Upper lobe of left lung (tissue), 6 donors: ENCODE measurements around the gene SYPL2. TPM values are rescaled to one million over a fixed set of nuclear protein-coding genes. Genes with fewer than 3 reads are reported as not detected.

Source experiments
- ATAC-seq, 2 donors: fragments of 200-7000 bp; cut with Tn5 transposase; one replicate each; pipeline ENCODE4 v1.9.1; 2022; ENCODE audit warnings: mild to moderate bottlenecking in 2 of 2, moderate library complexity in 2 of 2; ENCODE audit not compliant: low FRiP score in 2 of 2
- DNase-seq, 2 donors: peaks; one replicate each; pipeline ENCODE4 v3.0.0-alpha.2; 2019 to 2020
- H3K27ac ChIP-seq, 4 donors: fragments of 200-600 bp; sonication (generic); one replicate each; pipeline ENCODE4 v1.5.1; 2016 to 2019
- H3K27me3 ChIP-seq, 4 donors: fragments of 200-600 bp; sonication (generic); one replicate each; pipeline ENCODE4 v1.5.1; 2017 to 2019
- H3K36me3 ChIP-seq, 4 donors: fragments of 200-600 bp; sonication (generic); one replicate each; pipeline ENCODE4 v1.5.1; 2016 to 2019
- H3K4me1 ChIP-seq, 4 donors: fragments of 200-600 bp; sonication (generic); one replicate each; pipeline ENCODE4 v1.5.1; 2018 to 2019
- H3K4me3 ChIP-seq, 4 donors: fragments of 200-600 bp; sonication (generic); one replicate each; pipeline ENCODE4 v1.5.1; 2017 to 2019; ENCODE audit warnings: mild to moderate bottlenecking in 2 of 4, moderate library complexity in 1 of 4
- H3K9me3 ChIP-seq, 4 donors: fragments of 200-600 bp; sonication (generic); one replicate each; pipeline ENCODE4 v1.5.1; 2018 to 2019
- EP300 ChIP-seq, 4 donors: sonication (generic); formaldehyde crosslinking; IDR thresholded peaks; one replicate each; pipeline ENCODE4 v1.5.1; 2017; ENCODE audit warnings: antibody characterized with exemption in 4 of 4, control low read depth in 2 of 4
- POLR2A ChIP-seq, 4 donors: fragments of 450-650 bp; IDR thresholded peaks; one replicate each; pipeline ENCODE4 v1.5.1; 2016 to 2017; ENCODE audit warnings: antibody characterized with exemption in 4 of 4, mild to moderate bottlenecking in 2 of 4
- POLR2AphosphoS5 ChIP-seq, 2 donors: sonication (generic); formaldehyde crosslinking; IDR thresholded peaks; one replicate each; pipeline ENCODE4 v1.5.1; 2017; ENCODE audit warnings: antibody characterized with exemption in 2 of 2
- WGBS, 2 donors: methylation state at CpG; one replicate each; pipeline ENCODE4 v1.1.5; 2017 to 2018; 5-methylcytosine and 5-hydroxymethylcytosine counted together
- total RNA-seq, 6 donors: library from RNA; depleted of rRNA in 4 of 6; stranded (reverse); fragments of >200 nt in 4 of 6; gene quantifications; one replicate each; pipeline versions ENCODE4 v1.1.0 to v1.2.1, GENCODE V29; 2016 to 2021
- TF ChIP-seq, protein P1 (sequence below), 6 experiments: fragments of 450-650 bp in 4 of 6; fragments of 200-600 bp in 2 of 6; sonication (generic) in 2 of 6; IDR thresholded peaks; one replicate each; pipeline ENCODE4 v1.5.1; 2016 to 2019; ENCODE audit warnings: antibody characterized with exemption in 6 of 6
- donor health status: DM: no; HTN: no; CAD: no; lungs with moderate emphysema.
- donor health status: DM: no; HTN: yes; CAD: no; lungs with severe emphysema.

The SYPL2 gene
- total RNA-seq, 6 donors from 2014 or later = 0.30 to 3.1 (median 1.1) TPM

DNA sequence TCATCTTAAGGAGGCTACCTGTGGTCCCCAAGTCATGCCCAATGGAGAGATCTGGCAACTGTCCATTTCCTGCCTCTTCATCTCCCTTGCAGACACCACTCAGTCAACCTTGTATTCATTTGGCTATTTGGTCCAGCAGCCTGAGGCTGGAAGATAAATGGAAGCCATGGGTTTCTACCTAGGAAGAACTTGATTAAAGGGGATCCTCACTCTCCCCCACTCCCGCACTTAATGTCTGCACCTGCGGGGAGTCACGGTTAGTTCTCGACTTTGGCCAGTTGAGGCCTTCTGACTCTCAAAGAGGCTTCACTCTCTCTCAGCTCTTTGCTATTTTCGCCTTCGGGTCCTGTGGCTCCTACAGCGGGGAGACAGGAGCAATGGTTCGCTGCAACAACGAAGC, 8.9 kb downstream of the SYPL2 start:
- TF ChIP-seq POLR2A (IDR thresholded peaks at IDR 0.05) (no peak), POLR2AphosphoS5 (IDR thresholded peaks at IDR 0.05) (no peak), EP300 (IDR thresholded peaks at IDR 0.05) (no peak)
- TF ChIP-seq, protein P1, sequence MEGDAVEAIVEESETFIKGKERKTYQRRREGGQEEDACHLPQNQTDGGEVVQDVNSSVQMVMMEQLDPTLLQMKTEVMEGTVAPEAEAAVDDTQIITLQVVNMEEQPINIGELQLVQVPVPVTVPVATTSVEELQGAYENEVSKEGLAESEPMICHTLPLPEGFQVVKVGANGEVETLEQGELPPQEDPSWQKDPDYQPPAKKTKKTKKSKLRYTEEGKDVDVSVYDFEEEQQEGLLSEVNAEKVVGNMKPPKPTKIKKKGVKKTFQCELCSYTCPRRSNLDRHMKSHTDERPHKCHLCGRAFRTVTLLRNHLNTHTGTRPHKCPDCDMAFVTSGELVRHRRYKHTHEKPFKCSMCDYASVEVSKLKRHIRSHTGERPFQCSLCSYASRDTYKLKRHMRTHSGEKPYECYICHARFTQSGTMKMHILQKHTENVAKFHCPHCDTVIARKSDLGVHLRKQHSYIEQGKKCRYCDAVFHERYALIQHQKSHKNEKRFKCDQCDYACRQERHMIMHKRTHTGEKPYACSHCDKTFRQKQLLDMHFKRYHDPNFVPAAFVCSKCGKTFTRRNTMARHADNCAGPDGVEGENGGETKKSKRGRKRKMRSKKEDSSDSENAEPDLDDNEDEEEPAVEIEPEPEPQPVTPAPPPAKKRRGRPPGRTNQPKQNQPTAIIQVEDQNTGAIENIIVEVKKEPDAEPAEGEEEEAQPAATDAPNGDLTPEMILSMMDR (IDR thresholded peaks at IDR 0.05) = no peak
- WGBS, 2 donors = 81 to 84% methylated on average over 9 of the region's 9 CpGs

DNA sequence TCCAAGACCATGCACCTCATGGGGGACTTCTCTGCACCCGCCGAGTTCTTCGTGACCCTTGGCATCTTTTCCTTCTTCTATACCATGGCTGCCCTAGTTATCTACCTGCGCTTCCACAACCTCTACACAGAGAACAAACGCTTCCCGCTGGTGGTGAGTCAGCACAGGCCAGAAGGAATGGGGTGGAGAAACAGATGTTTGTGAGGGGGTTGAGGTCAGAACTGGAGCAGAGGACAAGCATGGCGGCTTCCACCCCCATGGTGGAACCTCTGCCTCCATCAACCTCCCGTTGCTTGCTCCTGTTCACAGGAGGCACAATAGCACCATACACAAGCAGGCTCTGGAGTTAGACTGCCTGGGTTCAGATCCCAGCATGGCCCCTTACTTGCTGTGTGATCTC, 10.5 kb downstream of the SYPL2 start:
- 86 to 94% methylated on average over 8 of the region's 8 CpGs for WGBS, 2 donors

More for the DNA sequence above, 8.9 kb downstream of the SYPL2 start:
- no peaks in the 10 kb centered on the region for H3K36me3 ChIP-seq
- H3K4me3 ChIP-seq = no peak overlapping the region
- H3K4me1 ChIP-seq = no peaks in the 10 kb centered on the region
- no peak overlapping the region for H3K27ac ChIP-seq
- DNase-seq (no peak), ATAC-seq (no peak)
- H3K9me3 ChIP-seq = no peaks in the 10 kb centered on the region
- H3K27me3 ChIP-seq = no peaks in the 10 kb centered on the region

DNA sequence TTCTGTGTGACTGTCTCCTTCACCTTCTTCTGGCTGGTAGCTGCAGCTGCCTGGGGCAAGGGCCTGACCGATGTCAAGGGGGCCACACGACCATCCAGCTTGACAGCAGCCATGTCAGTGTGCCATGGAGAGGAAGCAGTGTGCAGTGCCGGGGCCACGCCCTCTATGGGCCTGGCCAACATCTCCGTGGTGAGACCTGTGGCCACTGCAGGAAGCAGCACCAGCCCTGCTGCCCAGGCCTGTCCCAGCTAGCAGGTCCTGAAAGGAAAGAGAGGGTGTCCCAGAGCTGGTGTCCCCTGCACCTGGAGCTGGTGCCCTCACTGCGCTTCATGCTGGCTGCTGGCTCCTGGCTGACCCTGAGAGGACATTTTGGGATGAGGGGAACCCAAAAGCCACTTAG, 11.5 kb downstream of the SYPL2 start:
- no peak overlapping the region for H3K4me3 ChIP-seq
- no peaks in the 10 kb centered on the region for H3K27me3 ChIP-seq
- DNase-seq (peak in 1 of 2 donors; percentile 61), ATAC-seq (peak in 1 of 2 donors; percentile 20)
- H3K9me3 ChIP-seq = no peaks in the 10 kb centered on the region
- TF ChIP-seq EP300 (IDR thresholded peaks at IDR 0.05) (no peak), POLR2A (IDR thresholded peaks at IDR 0.05) (no peak)
- TF ChIP-seq, protein P1 (IDR thresholded peaks at IDR 0.05) = no peak
- 61 to 67% methylated on average over 5 of the region's 6 CpGs for WGBS, 2 donors
- peaks cover under 1 to 1% (median under 1%) of the 10 kb centered on the region in 4 donors for H3K4me1 ChIP-seq
- no peaks in the 10 kb centered on the region for H3K36me3 ChIP-seq
- no peak overlapping the region for H3K27ac ChIP-seq

More for the DNA sequence above, 10.5 kb downstream of the SYPL2 start:
- no peaks in the 10 kb centered on the region for H3K4me1 ChIP-seq
- DNase-seq = no peak
- no peak for ATAC-seq
- H3K4me3 ChIP-seq = no peak overlapping the region
- no peaks in the 10 kb centered on the region for H3K9me3 ChIP-seq
- no peak overlapping the region for H3K27ac ChIP-seq
- no peaks in the 10 kb centered on the region for H3K36me3 ChIP-seq
- no peaks in the 10 kb centered on the region for H3K27me3 ChIP-seq
- TF ChIP-seq, protein P1 (IDR thresholded peaks at IDR 0.05) = no peak
- no peak for TF ChIP-seq POLR2AphosphoS5 (IDR thresholded peaks at IDR 0.05)
- TF ChIP-seq POLR2A (IDR thresholded peaks at IDR 0.05) = no peak
- TF ChIP-seq EP300 (IDR thresholded peaks at IDR 0.05) = no peak

DNA sequence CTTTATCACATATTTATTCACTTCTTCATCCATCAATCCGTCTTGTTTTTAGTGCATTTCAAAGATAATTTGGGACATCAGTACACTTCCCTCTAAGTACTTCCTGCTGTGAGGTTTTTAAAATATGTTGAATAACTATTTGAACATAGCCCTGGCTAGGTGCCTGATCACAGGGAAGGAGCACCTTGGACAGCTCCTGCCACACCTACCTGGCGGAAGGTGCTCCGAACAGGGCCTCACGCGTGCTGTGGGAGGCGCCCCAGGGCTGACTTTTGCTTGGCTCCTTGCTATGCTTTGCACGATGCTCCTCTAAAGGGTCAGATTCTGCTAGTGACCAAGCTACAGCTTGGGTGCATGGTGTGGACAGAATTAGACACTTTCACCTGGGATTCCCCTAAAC, 12.5 kb downstream of the SYPL2 start:
- Histone ChIP-seq H3K9me3 (no peaks in the 10 kb centered on the region), H3K4me1 (peaks cover 6 to 8% (median 7%) of the 10 kb centered on the region in 4 donors), H3K4me3 (no peak overlapping the region), H3K27me3 (no peaks in the 10 kb centered on the region), H3K36me3 (no peaks in the 10 kb centered on the region), H3K27ac (no peak overlapping the region)
- no peak for ATAC-seq
- peak; percentile 37 to 62 for DNase-seq
- TF ChIP-seq, protein P1 (IDR thresholded peaks at IDR 0.05) = no peak
- TF ChIP-seq POLR2A (IDR thresholded peaks at IDR 0.05) = no peak
- WGBS, 2 donors = 14 to 19% methylated on average over 7 of the region's 7 CpGs

DNA sequence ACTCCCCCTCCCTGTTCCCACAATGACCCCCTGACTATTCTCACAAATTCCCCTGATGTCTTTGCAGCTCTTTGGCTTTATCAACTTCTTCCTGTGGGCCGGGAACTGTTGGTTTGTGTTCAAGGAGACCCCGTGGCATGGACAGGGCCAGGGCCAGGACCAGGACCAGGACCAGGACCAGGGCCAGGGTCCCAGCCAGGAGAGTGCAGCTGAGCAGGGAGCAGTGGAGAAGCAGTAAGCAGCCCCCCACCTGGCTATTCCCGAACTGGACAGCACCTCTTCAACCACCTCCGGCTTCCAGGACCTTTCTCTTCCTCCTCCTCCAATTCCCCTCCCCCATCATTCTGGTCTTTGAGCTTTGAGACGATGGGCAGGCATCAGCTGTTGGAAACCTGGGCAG, 13.0 kb downstream of the SYPL2 start:
- no peak for ATAC-seq
- H3K27me3 ChIP-seq = no peaks in the 10 kb centered on the region
- no peaks in the 10 kb centered on the region for H3K36me3 ChIP-seq
- peak in 1 of 2 donors; percentile 20 for DNase-seq
- H3K4me3 ChIP-seq = no peak overlapping the region
- H3K4me1 ChIP-seq = peaks cover 8 to 10% (median 9%) of the 10 kb centered on the region in 4 donors
- TF ChIP-seq, protein P1 (IDR thresholded peaks at IDR 0.05) = no peak
- no peak for TF ChIP-seq POLR2AphosphoS5 (IDR thresholded peaks at IDR 0.05)
- TF ChIP-seq EP300 (IDR thresholded peaks at IDR 0.05) = no peak
- TF ChIP-seq POLR2A (IDR thresholded peaks at IDR 0.05) = no peak
- 56 to 65% methylated on average over 5 of the region's 5 CpGs for WGBS, 2 donors
- H3K9me3 ChIP-seq = no peaks in the 10 kb centered on the region
- no peak overlapping the region for H3K27ac ChIP-seq
